ENCODE data around the gene TBL1X.
"Not testable (repeated sequence)": the region's sequence is repeated elsewhere in the genome, so short reads cannot be mapped to it uniquely, and the experiment has no call there.

The TBL1X gene

DNA sequence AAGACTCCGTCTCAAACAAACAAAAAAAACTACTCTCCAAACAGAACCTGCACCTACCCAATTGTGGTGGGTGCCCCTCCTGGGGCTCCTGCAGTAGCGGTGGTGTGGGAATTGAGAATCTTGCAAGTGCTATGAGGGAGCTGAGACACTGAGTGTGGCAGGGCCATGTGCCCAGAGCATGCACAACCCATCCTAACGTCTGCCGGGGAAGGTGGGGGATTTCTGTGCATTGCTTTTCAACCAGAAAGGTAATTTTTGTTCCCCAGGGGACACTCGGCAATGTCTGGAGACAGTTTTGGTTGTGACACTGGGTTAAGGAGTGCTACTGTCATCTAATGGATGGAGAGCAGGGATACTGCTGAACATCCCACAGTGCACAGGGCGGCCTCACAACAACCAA lies 35.7 kb downstream of the TBL1X start:
- DNase-seq = no peak

DNA sequence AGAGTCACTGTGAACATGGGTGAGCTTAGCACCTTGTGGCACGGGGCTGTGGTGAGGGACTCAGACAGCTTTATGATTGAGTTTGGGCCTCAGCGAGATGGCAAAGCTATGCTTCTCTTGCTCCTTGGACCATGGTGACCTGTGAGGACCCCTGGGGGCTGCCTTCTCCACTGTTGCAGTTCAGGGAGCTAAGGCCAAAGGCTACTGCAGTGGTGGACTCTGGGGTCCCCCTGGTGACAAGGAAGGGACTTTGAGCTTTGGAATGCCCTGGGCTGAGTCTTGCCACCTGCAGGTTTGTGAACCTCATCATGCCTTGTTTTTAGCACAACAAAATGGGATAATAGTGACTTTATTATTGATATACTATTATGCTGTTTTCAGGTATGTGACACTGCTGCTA lies 36.5 kb downstream of the TBL1X start:
- no peak for DNase-seq

DNA sequence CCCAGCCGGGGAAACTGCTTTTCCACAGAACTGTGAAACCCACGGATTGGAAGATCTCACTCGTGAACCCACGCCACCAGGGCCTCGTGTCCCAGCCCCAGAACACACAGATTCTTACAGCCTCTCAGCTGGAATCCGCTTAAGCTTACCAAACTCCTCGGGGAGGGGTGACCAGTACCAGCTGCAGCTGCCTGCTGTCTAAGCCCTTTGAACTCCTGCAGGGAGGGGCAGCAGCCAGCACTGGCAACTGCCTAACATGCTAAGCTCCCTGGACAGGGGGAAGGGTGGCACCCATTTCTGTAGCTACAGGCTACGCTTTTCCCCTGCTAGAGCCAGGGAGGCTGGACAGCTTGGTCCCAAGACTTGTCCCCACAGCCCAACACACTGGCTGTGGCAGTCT lies 38.4 kb downstream of the TBL1X start:
- DNase-seq = no peak

DNA sequence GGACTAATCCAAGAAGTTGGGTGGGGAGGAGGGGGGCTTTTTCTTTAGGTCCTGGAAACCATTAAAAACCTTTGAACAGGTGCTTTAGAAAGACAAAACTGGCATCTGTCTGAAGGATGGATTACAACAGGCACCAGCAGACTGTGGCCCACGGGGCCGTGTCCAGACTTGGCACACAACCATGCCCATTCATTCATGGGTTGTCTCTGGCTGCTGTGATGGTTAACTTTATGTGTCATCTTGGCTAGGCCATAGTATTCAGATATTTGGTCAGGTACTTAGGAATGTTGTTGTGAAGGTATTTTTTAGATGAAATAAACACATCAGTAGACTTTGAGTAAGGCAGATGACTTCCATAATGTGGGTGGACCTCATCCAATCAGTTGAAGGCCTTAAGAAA lies 45.5 kb downstream of the TBL1X start:
- DNase-seq = no peak

DNA sequence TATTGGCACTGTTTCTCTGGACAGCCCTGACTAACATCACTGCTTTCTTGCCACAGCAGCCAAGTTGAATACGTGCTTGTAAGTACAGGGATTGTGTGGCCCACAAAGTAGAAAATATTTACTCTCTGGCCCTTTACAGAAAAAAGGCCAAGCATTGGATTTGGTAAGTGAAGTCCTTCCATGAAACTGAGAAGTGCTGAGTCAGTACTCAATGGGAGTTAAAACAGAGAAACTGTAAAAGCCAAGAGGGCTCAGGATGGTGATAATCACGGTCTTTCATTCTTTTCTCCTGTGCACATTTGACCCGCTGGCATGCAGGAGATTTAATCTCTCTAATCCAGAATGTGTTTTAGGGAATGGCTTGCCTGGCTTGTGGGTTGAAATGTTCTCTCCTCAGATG lies 46.1 kb downstream of the TBL1X start:
- DNase-seq = no peak

DNA sequence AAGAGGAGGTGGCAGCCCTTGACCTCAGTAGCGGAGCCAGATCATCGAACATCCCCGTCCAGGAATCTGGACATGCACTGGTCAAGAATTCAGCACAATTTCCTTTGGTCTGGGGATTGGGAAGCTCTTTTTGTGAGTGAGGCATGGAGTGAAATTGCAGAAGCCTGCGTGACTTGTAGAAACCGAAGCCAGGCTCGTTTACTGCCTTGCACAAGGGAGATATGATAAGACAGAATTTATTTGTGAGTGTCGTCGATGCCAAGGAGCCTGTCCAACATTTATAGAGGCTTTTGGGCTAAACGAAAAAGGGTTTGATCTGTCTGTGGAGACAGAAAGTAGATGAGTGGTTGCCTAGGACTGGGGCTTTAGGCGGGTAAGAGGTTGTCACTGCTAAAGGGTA lies 50.6 kb downstream of the TBL1X start:
- DNase-seq = no peak

DNA sequence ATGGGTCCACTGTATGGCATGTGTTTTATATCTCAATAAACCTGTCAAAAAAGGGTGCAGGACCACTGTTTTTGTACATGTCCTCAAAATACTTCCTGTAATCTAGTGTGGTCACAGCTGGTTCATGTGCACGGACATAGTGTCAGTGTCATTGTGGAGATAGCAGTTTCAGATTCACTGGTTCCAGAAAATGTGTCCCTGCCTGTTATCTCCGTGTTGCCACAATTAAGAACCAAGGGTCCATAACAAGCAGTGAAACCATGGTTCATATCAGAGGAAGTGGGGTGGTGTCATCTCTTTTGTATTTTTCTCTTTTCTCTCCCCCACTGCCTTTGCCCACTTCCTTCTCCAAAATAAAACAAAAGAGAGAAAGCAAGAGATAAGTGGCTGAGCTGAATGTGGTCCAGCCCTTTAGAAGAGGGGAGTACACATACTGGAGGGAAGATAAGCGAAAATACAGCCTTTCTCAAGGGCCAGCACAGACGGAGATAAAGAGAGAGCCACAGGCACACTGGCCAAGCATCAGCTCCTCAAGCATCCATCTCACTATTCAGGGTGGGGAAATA lies 51.2 kb downstream of the TBL1X start:
- no peak for DNase-seq

DNA sequence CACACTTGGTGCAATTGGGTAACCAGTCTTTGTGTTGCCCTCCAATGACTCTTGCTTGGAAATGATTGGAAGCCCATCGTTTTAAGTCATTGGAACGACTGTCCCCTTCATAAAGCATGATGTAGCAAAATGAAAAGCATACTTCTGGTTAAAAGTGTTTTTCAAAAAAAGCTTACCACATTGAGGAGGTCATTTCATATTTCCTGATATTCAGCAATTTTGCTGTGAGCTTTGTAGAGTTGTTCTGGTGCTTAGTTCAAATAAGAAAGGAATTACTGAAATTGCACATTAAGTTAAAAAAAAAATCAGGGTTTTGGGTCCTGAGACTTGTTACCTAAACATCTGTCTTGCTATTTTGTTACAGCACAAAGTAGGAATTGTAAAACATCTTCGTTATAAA lies 51.8 kb downstream of the TBL1X start:
- no peak for DNase-seq

DNA sequence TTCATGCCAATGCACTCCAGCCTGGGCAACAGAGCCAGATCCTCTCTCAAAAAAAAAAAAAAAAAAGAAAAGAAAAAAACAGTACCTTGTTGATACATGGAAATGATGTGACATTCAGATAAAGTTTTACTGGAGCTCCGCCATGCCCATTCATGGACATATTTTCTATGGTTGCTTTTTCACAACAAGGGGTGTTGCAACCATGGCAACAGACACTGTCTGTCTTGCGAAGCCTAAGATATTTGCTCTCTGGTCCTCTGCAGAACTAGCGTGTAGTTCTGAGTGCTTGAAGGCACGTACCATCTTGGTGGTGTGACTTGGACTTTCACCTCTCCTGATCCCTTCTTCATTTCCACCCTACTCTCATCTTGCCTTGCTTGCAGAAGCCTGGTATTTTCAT lies 53.2 kb downstream of the TBL1X start:
- DNase-seq = no peak

DNA sequence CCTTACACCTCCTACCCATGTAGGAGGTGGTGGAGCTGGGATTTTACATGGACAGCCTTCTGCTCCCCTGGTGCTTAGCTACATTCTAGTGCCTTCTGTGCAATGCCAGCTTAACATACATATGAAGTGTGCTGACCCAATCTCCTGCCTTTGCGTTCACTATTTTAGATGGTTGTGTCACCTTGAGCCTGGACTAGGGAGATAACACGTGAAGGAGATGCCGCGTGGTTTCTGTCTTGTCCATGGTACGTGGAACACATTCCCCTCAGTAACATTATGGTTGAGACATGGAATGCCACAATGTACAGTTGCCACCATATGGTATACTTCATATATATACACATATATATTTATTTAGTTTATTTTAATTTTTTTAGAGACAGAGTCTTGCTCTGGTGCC lies 54.0 kb downstream of the TBL1X start:
- no peak for DNase-seq

DNA sequence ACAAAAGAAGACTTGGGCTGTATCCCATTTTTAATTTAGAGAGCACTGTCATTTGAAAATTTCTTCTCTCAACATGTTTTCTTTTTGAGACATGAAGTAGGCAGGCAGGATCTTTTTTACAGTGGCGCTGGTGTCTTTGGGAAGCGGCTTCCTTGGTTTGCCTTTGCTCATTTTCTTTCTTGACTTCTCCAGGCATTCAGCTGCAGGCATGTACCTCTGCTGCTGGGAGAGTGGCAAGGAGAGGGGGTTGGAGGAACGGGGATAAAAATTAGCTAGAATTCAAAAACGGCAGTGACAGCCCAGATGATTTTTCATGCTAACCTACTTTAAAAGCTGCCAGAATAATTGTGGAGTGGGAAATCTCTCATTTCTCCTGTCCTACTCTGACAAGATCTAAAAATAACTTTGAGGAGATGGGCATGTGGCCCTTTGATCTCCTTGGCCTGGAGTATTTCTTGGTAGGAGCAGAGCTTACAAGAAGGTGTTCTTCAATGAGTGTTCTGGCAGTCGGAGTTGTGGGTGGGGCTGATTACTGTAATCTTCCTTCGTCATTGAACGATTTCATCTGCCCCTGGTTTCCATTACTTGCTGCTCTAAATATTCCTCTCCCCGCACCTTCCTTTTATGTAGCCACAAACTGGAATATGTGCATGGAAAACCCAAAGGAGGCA lies 54.8 kb downstream of the TBL1X start:
- DNase-seq = no peak

DNA sequence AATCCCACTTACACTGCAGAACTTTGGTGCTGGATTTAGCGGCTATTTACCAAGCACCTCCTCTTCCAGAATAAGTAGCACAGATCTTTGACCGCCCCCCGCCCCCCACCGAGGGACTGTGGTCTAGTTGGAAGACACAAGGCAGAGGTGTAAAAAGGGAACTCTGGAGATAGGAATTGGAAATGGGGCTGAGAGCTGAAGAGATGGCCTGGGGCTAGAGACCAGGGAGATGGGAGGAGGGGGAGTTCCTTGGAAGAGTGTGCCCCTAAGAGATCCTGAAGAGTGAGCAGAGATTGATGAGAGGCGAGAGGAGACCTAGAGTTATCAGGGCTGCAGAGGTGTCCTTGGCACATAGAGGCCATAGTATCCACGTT lies 55.3 kb downstream of the TBL1X start:
- DNase-seq = no peak

DNA sequence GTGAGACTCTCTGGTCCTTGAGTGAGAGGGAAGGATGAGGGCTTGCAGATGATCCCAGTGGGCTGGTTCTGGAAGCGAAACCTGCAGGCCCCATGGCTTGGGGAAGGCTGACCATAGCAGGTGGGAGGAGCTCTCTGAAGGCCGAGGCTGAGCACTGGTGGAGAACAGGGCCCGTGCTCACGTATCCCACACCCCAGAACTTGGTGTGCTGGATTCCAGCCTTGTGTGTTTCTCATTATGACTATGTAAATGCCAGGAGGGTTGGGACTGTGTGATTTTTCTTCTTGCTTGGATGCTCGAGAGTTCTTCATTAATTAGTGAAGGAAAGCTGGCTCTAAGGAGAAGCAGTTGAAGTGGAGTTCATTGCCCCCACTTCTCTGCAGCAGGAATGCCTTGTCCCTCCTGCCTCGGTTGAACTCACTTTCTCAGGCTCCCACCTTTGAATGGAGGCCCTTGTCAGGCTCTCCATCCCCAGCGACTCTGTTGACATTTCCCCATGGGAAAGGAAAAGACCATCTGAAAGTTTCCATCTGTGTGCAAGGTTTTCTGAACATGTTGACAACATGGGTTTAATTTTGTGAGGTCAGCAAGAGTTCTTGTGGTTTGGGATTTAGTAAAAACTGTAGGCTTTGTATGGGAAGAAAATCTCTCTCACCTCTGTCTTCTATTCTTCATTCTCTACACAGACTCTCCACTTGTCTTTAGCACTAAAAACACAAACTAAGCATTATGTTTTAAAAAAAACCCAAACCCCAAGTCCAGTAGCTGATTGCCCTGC lies 57.7 kb downstream of the TBL1X start:
- no peak for DNase-seq

DNA sequence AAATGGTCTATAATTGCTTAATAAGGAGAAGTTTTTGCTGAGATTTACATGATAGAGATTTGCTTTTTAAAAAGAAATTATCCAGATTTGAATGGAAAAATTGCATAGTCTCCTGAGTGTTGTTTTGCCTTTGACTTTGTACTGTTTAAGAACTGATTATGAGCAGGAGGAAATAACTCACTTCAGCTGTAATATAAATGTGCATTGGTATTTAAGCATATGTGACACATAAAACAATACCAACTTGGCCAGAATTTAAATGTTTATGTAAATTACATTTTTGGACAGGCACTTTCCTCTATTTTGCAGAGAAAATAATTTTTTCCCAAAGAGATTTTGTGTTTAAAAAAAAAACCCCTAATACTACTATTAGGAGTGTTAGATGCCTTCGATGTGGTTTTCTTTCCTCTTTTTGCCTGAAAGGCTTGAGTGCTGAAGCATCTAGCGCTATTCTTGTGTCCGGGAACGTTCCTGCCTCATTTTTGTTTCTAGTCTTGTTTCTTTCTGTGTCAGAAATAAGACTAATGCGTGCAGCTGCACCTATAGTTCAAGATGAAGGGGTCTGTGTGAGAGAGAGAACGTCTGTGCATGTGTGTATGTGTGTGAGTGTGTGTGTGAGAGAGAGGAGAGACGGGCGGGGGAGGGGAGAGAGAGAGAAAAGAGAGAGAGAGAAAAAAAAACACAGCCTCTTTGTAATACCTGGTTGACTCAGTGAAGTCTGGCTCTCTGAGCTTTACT lies 60.8 kb downstream of the TBL1X start:
- peak; percentile 57 for DNase-seq

DNA sequence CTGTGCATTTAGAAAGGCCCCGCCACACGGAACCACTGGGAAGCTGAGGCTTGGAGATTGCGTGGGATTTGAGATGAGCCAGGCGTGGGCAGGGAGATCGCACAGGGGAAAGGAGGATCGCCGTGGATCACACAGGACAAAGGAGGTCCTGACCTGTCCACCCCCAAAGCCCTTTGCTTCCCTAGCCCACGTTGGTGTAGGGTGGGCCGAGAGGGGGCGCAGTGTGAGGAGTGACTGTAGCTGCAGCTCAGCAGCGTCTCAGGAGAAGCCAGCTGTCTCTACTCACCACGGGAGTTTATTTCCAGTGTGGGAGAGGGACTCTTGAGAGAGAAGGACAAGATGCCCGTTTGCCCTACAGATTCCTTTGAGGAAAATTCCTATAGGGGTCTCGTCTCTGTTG lies 62.1 kb downstream of the TBL1X start:
- DNase-seq = no peak

DNA sequence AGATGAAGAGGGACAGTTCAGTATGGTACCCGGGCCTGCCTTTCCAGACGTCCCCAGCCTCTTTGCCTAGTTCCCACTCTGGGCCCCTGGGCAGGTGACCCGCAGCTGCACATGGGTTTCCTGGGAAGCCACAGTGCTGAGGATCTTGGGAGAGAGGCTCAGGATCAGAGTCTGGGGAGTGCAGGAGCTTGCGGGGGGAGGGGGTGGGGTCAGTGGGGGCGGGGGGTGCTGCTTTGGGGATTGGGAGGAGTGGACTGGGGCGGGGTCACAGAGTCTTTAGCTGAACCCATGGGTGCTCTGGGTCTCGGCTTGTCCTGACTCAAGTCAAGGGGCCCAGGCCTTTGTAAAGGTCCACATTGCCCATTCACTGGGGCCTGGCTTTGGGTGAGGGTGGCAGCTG lies 63.6 kb downstream of the TBL1X start:
- no peak for DNase-seq

DNA sequence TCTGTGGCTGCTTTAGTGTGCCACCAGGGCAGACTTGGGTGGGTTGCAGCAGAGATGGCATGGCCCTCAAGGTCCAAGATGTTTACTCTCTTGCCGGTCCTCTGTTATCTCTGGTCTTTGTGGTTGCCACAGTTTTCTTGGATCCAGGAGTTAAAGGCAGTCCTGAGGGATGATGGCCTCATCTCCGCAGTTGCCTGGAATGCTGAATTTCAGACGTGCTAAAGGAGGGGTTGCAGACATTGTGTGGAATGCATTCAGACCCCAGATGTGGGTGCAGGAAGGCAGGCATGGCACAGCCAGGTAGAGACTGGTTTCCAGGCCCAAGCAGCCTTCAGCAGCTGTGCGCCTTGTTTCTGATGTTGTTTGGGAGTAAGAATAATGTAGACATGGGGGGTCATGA lies 64.4 kb downstream of the TBL1X start:
- no peak for DNase-seq

DNA sequence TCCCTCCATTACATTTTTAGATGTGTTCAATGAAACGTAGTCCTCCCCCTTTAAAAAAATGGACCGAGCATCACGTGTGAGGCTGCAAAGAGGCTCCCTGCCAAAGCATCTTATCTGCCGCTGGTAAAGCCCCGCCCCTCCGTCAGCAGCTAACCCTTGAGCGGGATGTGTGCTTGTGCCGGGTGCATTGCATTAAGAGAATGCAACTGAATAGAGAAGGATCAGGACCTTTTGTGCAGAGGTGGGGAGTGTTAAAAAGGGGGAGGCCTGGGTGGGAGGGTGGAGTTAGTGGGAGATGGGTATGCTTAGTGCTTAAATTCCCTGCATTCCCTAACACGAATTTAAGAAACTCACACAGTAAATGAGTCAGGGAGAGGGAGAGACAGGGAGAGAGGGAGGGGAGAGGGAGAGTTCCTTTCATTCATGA lies 66.0 kb downstream of the TBL1X start:
- DNase-seq = peak; percentile 80

DNA sequence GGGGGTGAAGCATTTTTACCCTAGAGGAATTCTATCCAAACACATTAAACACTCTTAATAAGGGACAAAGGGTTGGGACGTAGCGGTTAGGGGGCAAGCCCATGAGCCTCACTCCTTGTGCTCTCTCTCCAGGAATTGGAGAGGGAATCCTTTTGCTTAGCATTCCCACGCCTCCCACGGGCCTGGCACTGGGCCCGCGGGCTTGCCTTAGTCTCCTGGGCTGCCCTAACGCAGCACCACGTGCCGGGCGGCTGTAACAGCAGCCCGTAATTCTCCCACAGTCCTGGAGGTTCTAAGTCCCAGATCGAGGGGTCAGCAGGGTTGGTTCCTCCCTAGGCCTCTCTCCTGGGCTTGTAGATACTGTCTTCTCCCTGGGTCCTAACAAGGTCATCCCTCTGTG lies 67.5 kb downstream of the TBL1X start:
- no peak for DNase-seq

DNA sequence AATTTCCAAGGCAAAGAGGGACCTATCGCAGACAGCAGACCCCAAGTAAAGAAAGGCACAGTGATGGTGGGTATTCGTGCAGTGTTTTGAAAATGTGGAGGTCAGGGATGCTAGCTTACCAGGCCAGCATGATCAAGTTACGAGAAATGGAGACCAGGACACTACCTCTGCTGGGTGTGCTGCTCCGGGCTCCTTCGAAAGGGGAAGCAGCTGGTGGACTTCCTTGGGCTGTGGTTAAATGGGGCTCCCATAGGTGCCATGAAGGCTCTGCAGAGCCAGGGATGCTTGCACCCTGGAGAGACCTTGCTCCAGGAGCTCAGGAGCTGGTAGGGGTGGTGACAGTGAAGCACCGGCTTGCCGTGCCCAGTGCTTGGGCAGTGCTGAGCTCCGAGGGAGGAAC lies 68.8 kb downstream of the TBL1X start:
- DNase-seq = no peak

DNA sequence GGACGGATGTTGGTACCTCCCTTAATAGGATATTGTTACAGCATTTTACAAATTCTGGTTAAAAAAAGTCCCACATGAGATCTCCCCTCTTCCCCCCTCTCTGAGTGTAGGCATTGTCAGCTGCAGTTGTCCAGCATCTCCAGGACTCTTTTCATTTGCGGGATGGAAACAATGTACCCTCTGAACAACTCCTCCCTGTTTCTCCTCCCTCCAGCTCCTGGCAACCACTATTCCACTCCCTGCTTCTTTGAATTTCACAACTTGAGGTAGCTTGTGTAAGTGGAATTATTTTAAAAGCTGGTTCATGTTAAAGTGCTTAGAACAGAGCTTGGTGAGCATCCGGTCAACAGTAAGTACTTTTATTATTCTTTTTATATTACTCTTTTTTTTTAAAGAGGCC lies 69.8 kb downstream of the TBL1X start:
- DNase-seq = no peak

DNA sequence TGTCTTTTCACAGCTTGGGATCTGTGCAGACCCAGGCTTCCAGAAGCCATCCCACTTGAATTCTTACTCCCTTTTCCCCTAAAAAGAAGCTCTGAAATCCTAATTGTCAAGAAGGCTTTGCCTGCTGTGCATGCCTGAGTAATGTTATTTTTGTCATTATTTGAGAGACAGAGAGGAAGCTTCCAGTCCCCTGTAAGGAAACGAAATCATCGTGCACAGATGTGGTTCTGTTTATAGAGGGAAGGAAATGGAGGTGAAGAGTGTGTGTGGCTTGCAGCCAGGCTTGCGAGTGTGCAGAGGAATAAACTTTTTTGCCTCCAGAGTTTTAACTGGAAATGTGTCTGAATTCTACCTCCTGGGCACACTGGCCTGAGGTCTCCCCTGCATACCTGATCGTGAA lies 70.2 kb downstream of the TBL1X start:
- no peak for DNase-seq

DNA sequence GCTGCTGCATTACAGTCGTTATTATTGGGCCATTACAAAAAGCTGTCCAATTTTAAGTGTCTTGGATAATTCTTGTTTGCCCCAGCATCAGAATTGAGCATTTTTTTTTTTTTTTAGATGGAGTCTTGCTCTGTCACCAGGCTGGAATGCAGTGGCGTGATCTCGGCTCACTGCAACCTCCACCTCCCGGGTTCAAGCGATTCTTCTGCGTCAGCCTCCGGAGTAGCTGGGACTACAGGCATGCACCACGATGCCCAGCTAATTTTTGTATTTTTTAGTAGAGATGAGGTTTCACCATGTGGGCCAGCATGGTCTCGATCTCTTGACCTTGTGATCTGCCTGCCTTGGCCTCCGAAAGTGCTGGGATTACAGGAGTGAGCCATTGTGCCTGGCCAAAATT lies 71.3 kb downstream of the TBL1X start:
- DNase-seq = not testable (repeated sequence)

DNA sequence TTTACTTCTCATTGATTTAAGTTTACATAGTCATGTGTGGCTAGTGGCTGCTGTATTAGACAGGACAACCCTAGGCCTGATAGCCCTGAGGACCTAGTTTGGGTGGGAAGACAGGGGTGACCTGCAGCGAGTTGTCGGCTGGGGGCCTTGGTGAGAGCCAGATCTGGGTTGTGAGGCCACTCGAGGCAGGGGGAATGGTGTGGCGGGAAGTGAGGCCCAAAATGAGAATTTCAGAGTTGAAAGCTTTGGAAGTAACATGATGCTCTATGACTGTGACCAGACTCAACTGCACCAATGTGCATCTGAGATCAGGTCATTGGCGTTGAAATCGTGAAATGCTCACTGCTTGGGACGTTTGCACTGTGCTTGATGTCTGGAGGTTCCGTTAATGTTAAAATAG lies 72.9 kb downstream of the TBL1X start:
- no peak for DNase-seq
